ENCODE measurements around the gene NOTCH4. TPM values are rescaled to one million over a fixed set of nuclear protein-coding genes. Genes with fewer than 3 reads are reported as not detected.
"Not testable (repeated sequence)": the region's sequence is repeated elsewhere in the genome, so short reads cannot be mapped to it uniquely, and the experiment has no call there.

Gene NOTCH4
- total RNA-seq, 1 donor from 2014 or later, result 2.5 TPM

- TF ChIP-seq, protein P1, sequence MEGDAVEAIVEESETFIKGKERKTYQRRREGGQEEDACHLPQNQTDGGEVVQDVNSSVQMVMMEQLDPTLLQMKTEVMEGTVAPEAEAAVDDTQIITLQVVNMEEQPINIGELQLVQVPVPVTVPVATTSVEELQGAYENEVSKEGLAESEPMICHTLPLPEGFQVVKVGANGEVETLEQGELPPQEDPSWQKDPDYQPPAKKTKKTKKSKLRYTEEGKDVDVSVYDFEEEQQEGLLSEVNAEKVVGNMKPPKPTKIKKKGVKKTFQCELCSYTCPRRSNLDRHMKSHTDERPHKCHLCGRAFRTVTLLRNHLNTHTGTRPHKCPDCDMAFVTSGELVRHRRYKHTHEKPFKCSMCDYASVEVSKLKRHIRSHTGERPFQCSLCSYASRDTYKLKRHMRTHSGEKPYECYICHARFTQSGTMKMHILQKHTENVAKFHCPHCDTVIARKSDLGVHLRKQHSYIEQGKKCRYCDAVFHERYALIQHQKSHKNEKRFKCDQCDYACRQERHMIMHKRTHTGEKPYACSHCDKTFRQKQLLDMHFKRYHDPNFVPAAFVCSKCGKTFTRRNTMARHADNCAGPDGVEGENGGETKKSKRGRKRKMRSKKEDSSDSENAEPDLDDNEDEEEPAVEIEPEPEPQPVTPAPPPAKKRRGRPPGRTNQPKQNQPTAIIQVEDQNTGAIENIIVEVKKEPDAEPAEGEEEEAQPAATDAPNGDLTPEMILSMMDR (IDR thresholded peaks at IDR 0.05; ENCODE audit: unreplicated experiment), result no peak
- H3K36me3 Mint-ChIP-seq, result no peaks in the 10 kb centered on the region
- no peak overlapping the region for H3K27ac Mint-ChIP-seq
- H3K4me1 Mint-ChIP-seq, result no peaks in the 10 kb centered on the region
- no peaks in the 10 kb centered on the region for H3K9me3 Mint-ChIP-seq
- H3K4me3 Mint-ChIP-seq, result no peak overlapping the region
- H3K27me3 Mint-ChIP-seq (ENCODE audit: low read depth), result peaks cover 47% of the 10 kb centered on the region
- no peak for DNase-seq (ENCODE audit: low spot score in 2 of 2, unreplicated experiment in 2 of 2)
Observed at GRCh38 chr6:32216285-32216684, 7.6 kb downstream of the NOTCH4 start.

- no peak for DNase-seq (ENCODE audit: low spot score in 2 of 2, unreplicated experiment in 2 of 2)
- no peak overlapping the region for H3K4me3 Mint-ChIP-seq
- H3K27ac Mint-ChIP-seq, result no peak overlapping the region
- TF ChIP-seq, protein P1 (IDR thresholded peaks at IDR 0.05; ENCODE audit: unreplicated experiment), result no peak
- H3K9me3 Mint-ChIP-seq, result no peaks in the 10 kb centered on the region
- H3K4me1 Mint-ChIP-seq, result no peaks in the 10 kb centered on the region
- H3K36me3 Mint-ChIP-seq, result no peaks in the 10 kb centered on the region
- H3K27me3 Mint-ChIP-seq (ENCODE audit: low read depth), result peaks cover 43% of the 10 kb centered on the region
Observed at GRCh38 chr6:32215617-32216016, 8.2 kb downstream of the NOTCH4 start.

- Mint-ChIP-seq H3K4me1 (no peaks in the 10 kb centered on the region), H3K4me3 (no peak overlapping the region), H3K27me3 (ENCODE audit: low read depth) (peaks cover 36% of the 10 kb centered on the region), H3K36me3 (no peaks in the 10 kb centered on the region), H3K9me3 (no peaks in the 10 kb centered on the region), H3K27ac (no peak overlapping the region)
- DNase-seq (ENCODE audit: low spot score in 2 of 2, unreplicated experiment in 2 of 2), result no peak
- TF ChIP-seq, protein P1 (IDR thresholded peaks at IDR 0.05; ENCODE audit: unreplicated experiment), result no peak
Observed at GRCh38 chr6:32214126-32214525, 9.7 kb downstream of the NOTCH4 start.

DNA sequence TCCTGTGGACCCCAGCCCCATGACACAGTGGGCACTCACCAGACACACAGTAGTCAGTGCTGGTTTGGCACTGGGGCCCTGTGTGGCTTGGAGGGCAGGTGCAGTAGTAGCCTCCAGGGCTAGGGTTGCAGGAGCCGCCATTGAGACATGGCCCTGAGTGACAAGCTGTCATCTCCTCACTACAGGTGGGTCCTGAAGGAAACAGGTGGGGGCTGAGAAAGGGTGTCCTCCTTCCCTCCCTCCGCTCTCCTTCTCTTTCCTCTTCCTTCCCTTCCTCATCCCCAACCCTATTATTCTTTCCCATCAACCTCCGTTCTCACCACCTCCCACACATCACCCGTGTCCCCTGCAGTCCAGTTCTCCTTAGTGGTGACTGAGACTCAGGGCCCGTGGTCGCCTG is 10.2 kb downstream of the NOTCH4 start:
- TF ChIP-seq, protein P1 (IDR thresholded peaks at IDR 0.05; ENCODE audit: unreplicated experiment), result no peak
- Mint-ChIP-seq H3K4me3 (no peak overlapping the region), H3K4me1 (no peaks in the 10 kb centered on the region), H3K27me3 (ENCODE audit: low read depth) (peaks cover 36% of the 10 kb centered on the region), H3K27ac (no peak overlapping the region), H3K36me3 (no peaks in the 10 kb centered on the region), H3K9me3 (no peaks in the 10 kb centered on the region)
- DNase-seq (ENCODE audit: low spot score in 2 of 2, unreplicated experiment in 2 of 2), result no peak

DNA sequence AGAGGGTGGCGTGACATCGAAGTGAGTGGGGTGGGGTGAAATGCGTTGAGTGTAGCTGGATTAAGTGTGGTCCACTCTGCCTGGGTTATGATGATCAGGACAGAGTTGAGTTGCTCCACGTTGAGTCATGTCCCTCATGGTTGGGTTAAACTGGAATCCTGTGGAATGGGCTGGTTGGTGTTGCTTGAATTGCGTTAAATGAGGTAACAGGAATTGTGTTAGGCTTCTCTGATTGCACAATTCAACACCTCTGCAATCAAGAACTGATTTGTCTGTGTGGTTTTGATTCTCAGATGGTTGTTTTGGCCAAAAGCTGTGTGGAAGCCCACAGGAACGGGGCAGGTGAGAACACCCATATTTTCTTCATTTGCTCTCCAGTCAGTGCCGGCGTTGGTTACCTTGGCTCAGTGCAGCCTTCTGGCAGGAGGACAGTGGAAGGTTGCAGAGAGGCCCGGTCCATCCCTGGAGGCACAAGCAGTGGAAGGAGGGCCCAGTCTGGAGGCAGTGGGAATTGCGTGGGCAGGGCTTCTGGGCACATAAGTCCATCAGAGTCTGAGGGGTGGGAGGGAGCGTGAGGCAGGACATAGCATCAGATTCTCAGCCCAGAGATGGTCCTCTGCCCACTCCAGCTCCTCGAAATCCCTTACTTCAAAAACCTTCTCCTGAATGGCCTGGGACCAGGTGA is 11.6 kb downstream of the NOTCH4 start:
- DNase-seq (ENCODE audit: low spot score in 2 of 2, unreplicated experiment in 2 of 2), result no peak
- peaks cover 29% of the 10 kb centered on the region for H3K27me3 Mint-ChIP-seq (ENCODE audit: low read depth)

GRCh38 chr6:32211432-32211831 is 12.4 kb downstream of the NOTCH4 start:
- not testable (repeated sequence) for H3K9me3 Mint-ChIP-seq; H3K36me3 Mint-ChIP-seq; H3K4me3 Mint-ChIP-seq; DNase-seq (ENCODE audit: low spot score in 2 of 2, unreplicated experiment in 2 of 2); H3K4me1 Mint-ChIP-seq; H3K27ac Mint-ChIP-seq
- peaks cover 25% of the 10 kb centered on the region for H3K27me3 Mint-ChIP-seq (ENCODE audit: low read depth)

More for the DNA sequence above, 11.6 kb downstream of the NOTCH4 start:
- H3K4me3 Mint-ChIP-seq, result no peak overlapping the region
- H3K9me3 Mint-ChIP-seq, result no peaks in the 10 kb centered on the region
- H3K4me1 Mint-ChIP-seq, result no peaks in the 10 kb centered on the region
- TF ChIP-seq, protein P1 (IDR thresholded peaks at IDR 0.05; ENCODE audit: unreplicated experiment), result no peak
- no peaks in the 10 kb centered on the region for H3K36me3 Mint-ChIP-seq
- H3K27ac Mint-ChIP-seq, result no peak overlapping the region

Data from mesothelial cell of epicardium (in vitro differentiated cells).